ENCODE results near the gene VEGFB.

GRCh38 chr11:64185175-64185692, 49.1 kb upstream of the VEGFB start:
- peak; percentile 42 to 56 (median 50) for TF ChIP-seq CTCF (IDR thresholded peaks at IDR 0.05)
- TF ChIP-seq POLR2AphosphoS5 (IDR thresholded peaks at IDR 0.05) = peak; percentile 97 to 99 (median 99)
- TF ChIP-seq POLR2A (IDR thresholded peaks at IDR 0.05) = peak; percentile 96 to 99

Data from sigmoid colon (tissue), 4 donors.